Measurements from ENCODE around the gene IGHMBP2.

GRCh38 chr11:68882391-68882790, 21.3 kb upstream of the IGHMBP2 start:
- TF ChIP-seq CTCF (IDR thresholded peaks at IDR 0.05) (no peak), POLR2A (IDR thresholded peaks at IDR 0.05) (no peak)
